ENCODE results near the gene MICAL3. TPM values are rescaled to one million over a fixed set of nuclear protein-coding genes. Genes with fewer than 3 reads are reported as not detected.
A peak's percentile ranks its signal among the peaks of the same experiment; 100 is the strongest.

The MICAL3 gene
- total and polyA plus RNA-seq, 9 of the 15 experiments (the other 6 are each of a cell fraction or from before 2014, with no cell fraction given), result 0.53 to 32.1 (median 12.3) TPM

DNA sequence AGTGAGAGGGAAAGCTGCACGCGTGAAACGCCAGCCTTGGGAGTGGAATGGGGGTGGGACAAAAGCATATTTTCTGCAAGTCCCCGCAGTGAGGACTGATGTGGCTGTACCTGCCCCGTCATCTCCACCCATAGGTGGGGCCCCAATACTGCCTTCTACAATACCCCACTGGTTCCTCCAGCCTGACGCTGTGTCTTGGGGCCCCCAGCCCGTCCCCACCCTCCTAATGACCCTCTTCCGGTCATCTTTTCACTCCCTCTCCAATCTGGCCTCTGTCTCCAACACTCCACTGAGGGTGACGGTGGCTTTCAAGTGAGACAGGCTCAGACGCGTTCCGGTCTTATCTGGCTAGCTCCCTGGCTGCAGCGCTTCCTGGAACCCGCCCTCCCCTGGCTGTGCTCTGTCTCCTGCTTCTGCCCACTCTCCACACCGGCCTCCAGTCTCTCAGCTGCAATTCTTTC lies 104.2 kb downstream of the MICAL3 start (continued):
- TF ChIP-seq MECOM (CRISPR knock-in tag; IDR thresholded peaks at IDR 0.05) (no peak), ATF1 (CRISPR knock-in tag; IDR thresholded peaks at IDR 0.05) (no peak), ATF1 (tag; IDR thresholded peaks at IDR 0.05) (peak; percentile 65), SMARCB1 (IDR thresholded peaks at IDR 0.05; ENCODE audit: insufficient read length, low read depth) (no peak), KAT7 (CRISPR knock-in tag; IDR thresholded peaks at IDR 0.05; ENCODE audit: borderline replicate concordance) (no peak), BRCA1 (IDR thresholded peaks at IDR 0.05) (no peak), BRCA1 (CRISPR knock-in tag; IDR thresholded peaks at IDR 0.05) (no peak), HEY1 (CRISPR knock-in tag; IDR thresholded peaks at IDR 0.05; ENCODE audit: borderline replicate concordance) (no peak), CCAR2 (IDR thresholded peaks at IDR 0.05; ENCODE audit: low read depth, low read length) (no peak), ZFP30 (CRISPR knock-in tag; IDR thresholded peaks at IDR 0.05; ENCODE audit: borderline replicate concordance) (no peak), KLF1 (tag; IDR thresholded peaks at IDR 0.05) (peak; percentile 60), TARDBP (IDR thresholded peaks at IDR 0.05) (peak; percentile 84), MEIS2 (IDR thresholded peaks at IDR 0.05; ENCODE audit: partially characterized antibody) (peak; percentile 38), MCM5 (IDR thresholded peaks at IDR 0.05; ENCODE audit: low read depth) (no peak), TEAD1 (CRISPR knock-in tag; IDR thresholded peaks at IDR 0.05) (no peak), ATF7 (IDR thresholded peaks at IDR 0.05) (peak; percentile 56), ZSCAN29 (IDR thresholded peaks at IDR 0.05) (no peak), NBN (IDR thresholded peaks at IDR 0.05; ENCODE audit: low read depth) (peak; percentile 87), HLTF (IDR thresholded peaks at IDR 0.05) (0 out of 2 replicates have a peak, but pooled peaks have one; percentile 36), NCOR1 (IDR thresholded peaks at IDR 0.05) (peak; percentile 86), SMAD4 (CRISPR knock-in tag; conservative IDR thresholded peaks at IDR 0.05) (peak; percentile 99), SMARCC2 (IDR thresholded peaks at IDR 0.05; ENCODE audit: low read depth) (peak; percentile 41; the same call in 1 of the 2 replicates), GABPB1 (CRISPR knock-in tag; IDR thresholded peaks at IDR 0.05) (peak; percentile 59; the same call in 1 of the 2 replicates), CBFB (CRISPR knock-in tag; IDR thresholded peaks at IDR 0.05) (0 out of 2 replicates have a peak, but pooled peaks have one; percentile 28), EP300 (IDR thresholded peaks at IDR 0.05; ENCODE audit: low read length) (peak; percentile 49; the same call in 1 of the 2 replicates), CTBP1 (IDR thresholded peaks at IDR 0.05; ENCODE audit: borderline replicate concordance) (peak; percentile 85), NCOA1 (IDR thresholded peaks at IDR 0.05; ENCODE audit: low read depth) (peak; percentile 45; the same call in 1 of the 2 replicates)
- TF ChIP-seq, protein P1, sequence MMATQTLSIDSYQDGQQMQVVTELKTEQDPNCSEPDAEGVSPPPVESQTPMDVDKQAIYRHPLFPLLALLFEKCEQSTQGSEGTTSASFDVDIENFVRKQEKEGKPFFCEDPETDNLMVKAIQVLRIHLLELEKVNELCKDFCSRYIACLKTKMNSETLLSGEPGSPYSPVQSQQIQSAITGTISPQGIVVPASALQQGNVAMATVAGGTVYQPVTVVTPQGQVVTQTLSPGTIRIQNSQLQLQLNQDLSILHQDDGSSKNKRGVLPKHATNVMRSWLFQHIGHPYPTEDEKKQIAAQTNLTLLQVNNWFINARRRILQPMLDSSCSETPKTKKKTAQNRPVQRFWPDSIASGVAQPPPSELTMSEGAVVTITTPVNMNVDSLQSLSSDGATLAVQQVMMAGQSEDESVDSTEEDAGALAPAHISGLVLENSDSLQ (IDR thresholded peaks at IDR 0.05), result peak; percentile 45; the same call in 1 of the 2 replicates
- TF ChIP-seq, protein P2, sequence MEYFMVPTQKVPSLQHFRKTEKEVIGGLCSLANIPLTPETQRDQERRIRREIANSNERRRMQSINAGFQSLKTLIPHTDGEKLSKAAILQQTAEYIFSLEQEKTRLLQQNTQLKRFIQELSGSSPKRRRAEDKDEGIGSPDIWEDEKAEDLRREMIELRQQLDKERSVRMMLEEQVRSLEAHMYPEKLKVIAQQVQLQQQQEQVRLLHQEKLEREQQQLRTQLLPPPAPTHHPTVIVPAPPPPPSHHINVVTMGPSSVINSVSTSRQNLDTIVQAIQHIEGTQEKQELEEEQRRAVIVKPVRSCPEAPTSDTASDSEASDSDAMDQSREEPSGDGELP (CRISPR knock-in tag; IDR thresholded peaks at IDR 0.05; ENCODE audit: borderline replicate concordance), result peak; percentile 64; the same call in 1 of the 2 replicates
- TF ChIP-seq, protein P3, sequence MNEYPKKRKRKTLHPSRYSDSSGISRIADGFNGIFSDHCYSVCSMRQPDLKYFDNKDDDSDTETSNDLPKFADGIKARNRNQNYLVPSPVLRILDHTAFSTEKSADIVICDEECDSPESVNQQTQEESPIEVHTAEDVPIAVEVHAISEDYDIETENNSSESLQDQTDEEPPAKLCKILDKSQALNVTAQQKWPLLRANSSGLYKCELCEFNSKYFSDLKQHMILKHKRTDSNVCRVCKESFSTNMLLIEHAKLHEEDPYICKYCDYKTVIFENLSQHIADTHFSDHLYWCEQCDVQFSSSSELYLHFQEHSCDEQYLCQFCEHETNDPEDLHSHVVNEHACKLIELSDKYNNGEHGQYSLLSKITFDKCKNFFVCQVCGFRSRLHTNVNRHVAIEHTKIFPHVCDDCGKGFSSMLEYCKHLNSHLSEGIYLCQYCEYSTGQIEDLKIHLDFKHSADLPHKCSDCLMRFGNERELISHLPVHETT (CRISPR knock-in tag; conservative IDR thresholded peaks at IDR 0.05 in 1 of 2, IDR thresholded peaks at IDR 0.05 in 1 of 2), result no peak

All from K562 (cell line).